ENCODE data around the gene SPEF2. TPM values are rescaled to one million over a fixed set of nuclear protein-coding genes. Genes with fewer than 3 reads are reported as not detected.
"Not testable (repeated sequence)": the region's sequence is repeated elsewhere in the genome, so short reads cannot be mapped to it uniquely, and the experiment has no call there.

Gene SPEF2
- total RNA-seq, 1 donor from 2014 or later: 15.1 TPM

- H3K4me1 Mint-ChIP-seq (ENCODE audit: unreplicated experiment): no peaks in the 10 kb centered on the region
- no peaks in the 10 kb centered on the region for H3K27me3 Mint-ChIP-seq
- no peak for TF ChIP-seq CTCF (conservative IDR thresholded peaks at IDR 0.05)
- no peak for DNase-seq (ENCODE audit: extremely low spot score, unreplicated experiment)
- H3K27ac Mint-ChIP-seq: no peak overlapping the region
- H3K36me3 Mint-ChIP-seq: no peaks in the 10 kb centered on the region
- no peaks in the 10 kb centered on the region for H3K9me3 Mint-ChIP-seq
- no peak overlapping the region for H3K4me3 Mint-ChIP-seq
Measured at GRCh38 chr5:35838370-35839042, 220.8 kb downstream of the SPEF2 start.

GRCh38 chr5:35842856-35843255 is 225.2 kb downstream of the SPEF2 start:
- no peaks in the 10 kb centered on the region for H3K36me3 Mint-ChIP-seq
- peaks cover 4% of the 10 kb centered on the region for H3K9me3 Mint-ChIP-seq
- H3K27ac Mint-ChIP-seq: no peak overlapping the region
- H3K4me3 Mint-ChIP-seq: no peak overlapping the region
- TF ChIP-seq CTCF (conservative IDR thresholded peaks at IDR 0.05): no peak
- no peaks in the 10 kb centered on the region for H3K27me3 Mint-ChIP-seq
- no peaks in the 10 kb centered on the region for H3K4me1 Mint-ChIP-seq (ENCODE audit: unreplicated experiment)
- no peak for DNase-seq (ENCODE audit: extremely low spot score, unreplicated experiment)

GRCh38 chr5:35845508-35845907 is 227.8 kb downstream of the SPEF2 start:
- H3K36me3 Mint-ChIP-seq; H3K4me1 Mint-ChIP-seq (ENCODE audit: unreplicated experiment); H3K4me3 Mint-ChIP-seq; DNase-seq (ENCODE audit: extremely low spot score, unreplicated experiment); H3K9me3 Mint-ChIP-seq; H3K27ac Mint-ChIP-seq; H3K27me3 Mint-ChIP-seq: not testable (repeated sequence)

- Mint-ChIP-seq H3K4me3 (no peak overlapping the region), H3K4me1 (ENCODE audit: unreplicated experiment) (no peaks in the 10 kb centered on the region), H3K27ac (no peak overlapping the region), H3K9me3 (peaks cover 4% of the 10 kb centered on the region), H3K36me3 (no peaks in the 10 kb centered on the region), H3K27me3 (peaks cover 3% of the 10 kb centered on the region)
- no peak for DNase-seq (ENCODE audit: extremely low spot score, unreplicated experiment)
- no peak for TF ChIP-seq CTCF (conservative IDR thresholded peaks at IDR 0.05)
Measured at GRCh38 chr5:35847491-35847890, 229.8 kb downstream of the SPEF2 start.

- H3K4me1 Mint-ChIP-seq (ENCODE audit: unreplicated experiment): no peaks in the 10 kb centered on the region
- H3K4me3 Mint-ChIP-seq: no peak overlapping the region
- no peak for DNase-seq (ENCODE audit: extremely low spot score, unreplicated experiment)
- H3K27me3 Mint-ChIP-seq: peaks cover 3% of the 10 kb centered on the region
- no peak overlapping the region for H3K27ac Mint-ChIP-seq
- no peaks in the 10 kb centered on the region for H3K36me3 Mint-ChIP-seq
- TF ChIP-seq CTCF (conservative IDR thresholded peaks at IDR 0.05): no peak
- peaks cover 4% of the 10 kb centered on the region for H3K9me3 Mint-ChIP-seq
Measured at GRCh38 chr5:35847961-35848360, 230.3 kb downstream of the SPEF2 start.

GRCh38 chr5:35849860-35850259 is 232.2 kb downstream of the SPEF2 start:
- Mint-ChIP-seq H3K27ac (no peak overlapping the region), H3K4me3 (no peak overlapping the region), H3K4me1 (ENCODE audit: unreplicated experiment) (no peaks in the 10 kb centered on the region), H3K27me3 (peaks cover 3% of the 10 kb centered on the region), H3K9me3 (peaks cover 4% of the 10 kb centered on the region), H3K36me3 (no peaks in the 10 kb centered on the region)
- TF ChIP-seq CTCF (conservative IDR thresholded peaks at IDR 0.05): no peak
- no peak for DNase-seq (ENCODE audit: extremely low spot score, unreplicated experiment)

All from type B pancreatic cell (in vitro differentiated cells).